Measurements from ENCODE around the gene SALL2.

The SALL2 gene

DNA sequence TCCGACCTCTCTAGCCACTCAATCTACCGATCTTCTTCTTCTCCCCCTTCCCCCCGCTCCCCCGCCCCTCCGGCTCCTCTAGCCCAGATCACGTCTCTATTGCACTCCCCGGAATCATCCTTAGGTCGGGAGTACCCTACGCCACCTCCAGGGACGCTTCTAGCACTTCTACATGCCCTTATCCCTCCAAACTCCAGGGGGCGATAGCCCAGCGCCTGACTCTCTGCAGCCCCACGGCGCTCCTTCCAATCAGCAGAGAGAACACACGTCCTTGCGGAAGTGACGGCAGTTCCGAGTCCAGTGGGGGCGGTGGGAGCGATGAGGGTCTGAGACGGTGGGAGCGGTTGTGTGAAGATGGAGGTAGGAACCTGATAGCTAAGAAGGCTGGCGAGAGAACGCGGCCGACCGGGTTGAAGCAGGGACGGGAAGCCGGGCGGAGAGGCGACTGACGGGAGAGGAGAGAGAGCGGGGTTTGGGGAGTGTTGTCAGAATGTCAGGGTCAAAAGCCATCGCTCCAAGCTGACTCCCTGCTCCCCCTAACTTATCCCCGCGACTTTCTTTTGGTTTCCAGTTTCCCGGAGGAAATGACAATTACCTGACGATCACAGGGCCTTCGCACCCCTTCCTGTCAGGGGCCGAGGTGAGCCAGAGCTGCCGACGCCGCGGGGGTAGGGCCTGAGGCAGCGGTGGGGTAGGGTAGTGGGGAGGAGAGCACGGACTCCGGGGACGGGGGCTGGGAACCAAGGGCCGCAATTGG is 49.0 kb downstream of the SALL2 start, which contains the start of the genes RAB2B and TOX4:
RAB2B (minus strand) TSS at position 35 of the 757 bp plus-strand sequence. CDS start 87 bp downstream, outside the sequence.
TOX4 (plus strand) TSS at position 271 of the 757 bp plus-strand sequence; CDS start at position 355, 84 bp downstream.
- FAIRE-seq, result peak; percentile 45

GRCh38 chr14:21476523-21476924 is 49.6 kb downstream of the SALL2 start:
- no peak for FAIRE-seq

GRCh38 chr14:21475767-21476522 is 50.2 kb downstream of the SALL2 start:
- peak; percentile 53 for FAIRE-seq
